Vagina (tissue), 2 donors: ENCODE results near the gene RAMP1.

Experiments
- CTCF ChIP-seq, 3 experiments: fragments of 450-650 bp in 2 of 3; fragments of 200-600 bp in 1 of 3; sonication (generic) in 1 of 3; IDR thresholded peaks; one replicate each; pipeline ENCODE4 v1.5.1; 2017 to 2019; ENCODE audit warnings: antibody characterized with exemption in 3 of 3, mild to moderate bottlenecking in 2 of 3, moderate library complexity in 2 of 3
- POLR2A ChIP-seq, 2 donors: fragments of 450-650 bp; IDR thresholded peaks; one replicate each; pipeline ENCODE4 v1.6.1; 2017; ENCODE audit warnings: antibody characterized with exemption in 2 of 2, mild to moderate bottlenecking in 2 of 2, moderate library complexity in 2 of 2

- TF ChIP-seq CTCF (IDR thresholded peaks at IDR 0.05) (no peak), POLR2A (IDR thresholded peaks at IDR 0.05) (no peak)
Measured at GRCh38 chr2:237875256-237876060, 16.0 kb downstream of the RAMP1 start.
